Loucy (cell line): ENCODE results near the gene DNAI7.

ENCODE experiments used
- EZH2phosphoT487 ChIP-seq: fragments of 200-600 bp; IDR thresholded peaks from 2 replicates; pipeline ENCODE4 v1.6.1; 2018; ENCODE audit warnings: antibody characterized with exemption, mild to moderate bottlenecking, moderate library complexity, borderline replicate concordance
- TF ChIP-seq, protein P1 (sequence below): fragments of 200-600 bp; sonication (generic); conservative IDR thresholded peaks from 2 replicates; pipeline ENCODE4 v1.5.1; 2014; ENCODE audit warnings: mild to moderate bottlenecking, antibody characterized with exemption, low read length

DNA sequence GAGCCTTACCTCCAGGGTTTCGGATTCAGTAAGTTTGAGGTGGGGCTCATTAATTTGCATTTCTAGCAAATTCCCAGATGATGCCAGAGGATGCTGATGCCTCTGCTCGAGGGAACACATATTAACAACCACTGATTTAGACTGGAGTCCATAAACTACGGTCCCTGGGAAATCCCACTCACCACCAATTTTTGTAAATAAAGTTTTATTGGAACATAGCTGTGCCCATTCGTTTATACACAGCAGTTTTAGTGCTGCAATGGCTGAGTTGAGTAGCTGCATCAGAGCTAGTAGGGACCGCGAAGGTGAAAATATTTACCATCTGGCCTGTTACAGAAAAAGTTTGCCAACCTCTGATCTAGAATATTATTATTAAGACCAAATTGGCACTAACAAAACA lies 73.8 kb downstream of the DNAI7 start:
- TF ChIP-seq, protein P1, sequence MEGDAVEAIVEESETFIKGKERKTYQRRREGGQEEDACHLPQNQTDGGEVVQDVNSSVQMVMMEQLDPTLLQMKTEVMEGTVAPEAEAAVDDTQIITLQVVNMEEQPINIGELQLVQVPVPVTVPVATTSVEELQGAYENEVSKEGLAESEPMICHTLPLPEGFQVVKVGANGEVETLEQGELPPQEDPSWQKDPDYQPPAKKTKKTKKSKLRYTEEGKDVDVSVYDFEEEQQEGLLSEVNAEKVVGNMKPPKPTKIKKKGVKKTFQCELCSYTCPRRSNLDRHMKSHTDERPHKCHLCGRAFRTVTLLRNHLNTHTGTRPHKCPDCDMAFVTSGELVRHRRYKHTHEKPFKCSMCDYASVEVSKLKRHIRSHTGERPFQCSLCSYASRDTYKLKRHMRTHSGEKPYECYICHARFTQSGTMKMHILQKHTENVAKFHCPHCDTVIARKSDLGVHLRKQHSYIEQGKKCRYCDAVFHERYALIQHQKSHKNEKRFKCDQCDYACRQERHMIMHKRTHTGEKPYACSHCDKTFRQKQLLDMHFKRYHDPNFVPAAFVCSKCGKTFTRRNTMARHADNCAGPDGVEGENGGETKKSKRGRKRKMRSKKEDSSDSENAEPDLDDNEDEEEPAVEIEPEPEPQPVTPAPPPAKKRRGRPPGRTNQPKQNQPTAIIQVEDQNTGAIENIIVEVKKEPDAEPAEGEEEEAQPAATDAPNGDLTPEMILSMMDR = no peak
- no peak for TF ChIP-seq EZH2phosphoT487
